ENCODE data around the gene TMPRSS3. TPM values are rescaled to one million over a fixed set of nuclear protein-coding genes. Genes with fewer than 3 reads are reported as not detected.

The TMPRSS3 gene
- total RNA-seq, 6 experiments from 2014 or later, result 0.22 to 0.97 (median 0.71) TPM

GRCh38 chr21:42387164-42387563 is 8.7 kb downstream of the TMPRSS3 start:
- Histone ChIP-seq H3K9me3 (no peaks in the 10 kb centered on the region), H3K4me1 (peaks cover 0 to 14% (median 2%) of the 10 kb centered on the region in 4 donors), H3K27me3 (no peaks in the 10 kb centered on the region), H3K4me3 (no peak overlapping the region), H3K36me3 (no peaks in the 10 kb centered on the region), H3K27ac (no peak overlapping the region)
- DNase-seq, result no peak
- WGBS (ENCODE audit: insufficient coverage, low coverage, low lambda C conversion rate, missing lambda C conversion rate), result 56% methylated on average over 3 of the region's 3 CpGs
- intact Hi-C loops (cut with DNase I), result no loop called here
- ATAC-seq, result no peak
- TF ChIP-seq CTCF (IDR thresholded peaks at IDR 0.05) (no peak), POLR2A (IDR thresholded peaks at IDR 0.05) (no peak)

- WGBS (ENCODE audit: insufficient coverage, low coverage, low lambda C conversion rate, missing lambda C conversion rate), result 50% methylated on average over 9 of the region's 11 CpGs
- peak; percentile 51 to 76 (median 73) for ATAC-seq
- intact Hi-C loops (cut with DNase I), result no loop called here
- Histone ChIP-seq H3K9me3 (no peaks in the 10 kb centered on the region), H3K27me3 (no peaks in the 10 kb centered on the region), H3K27ac (peak overlapping the region in 2 of 3 donors; percentile 8 to 59), H3K36me3 (no peaks in the 10 kb centered on the region), H3K4me1 (peaks cover 0 to 14% (median 2%) of the 10 kb centered on the region in 4 donors), H3K4me3 (no peak overlapping the region)
- peak; percentile 73 to 76 (median 75) for DNase-seq
- TF ChIP-seq POLR2A (IDR thresholded peaks at IDR 0.05) (no peak), CTCF (IDR thresholded peaks at IDR 0.05) (no peak)
These were observed 9.7 kb downstream of the TMPRSS3 start for GRCh38 chr21:42386034-42386591.

- H3K4me1 ChIP-seq, result peaks cover 0 to 14% (median 2%) of the 10 kb centered on the region in 4 donors
- ATAC-seq, result peak in 2 of 4 donors; percentile 17 to 40
- DNase-seq, result peak in 1 of 3 donors; percentile 24
These were observed 10.2 kb downstream of the TMPRSS3 start for GRCh38 chr21:42385619-42386018.

GRCh38 chr21:42384989-42385388 is 10.9 kb downstream of the TMPRSS3 start:
- WGBS (ENCODE audit: insufficient coverage, low coverage, low lambda C conversion rate, missing lambda C conversion rate), result 92% methylated on average over 2 of the region's 2 CpGs
- Histone ChIP-seq H3K36me3 (no peaks in the 10 kb centered on the region), H3K9me3 (no peaks in the 10 kb centered on the region), H3K27me3 (no peaks in the 10 kb centered on the region), H3K4me1 (peaks cover 0 to 14% (median 2%) of the 10 kb centered on the region in 4 donors), H3K4me3 (no peak overlapping the region), H3K27ac (no peak overlapping the region)
- no peak for ATAC-seq
- peak in 1 of 3 donors; percentile 2 for DNase-seq
- intact Hi-C loops (cut with DNase I), result no loop called here
- TF ChIP-seq POLR2A (IDR thresholded peaks at IDR 0.05) (no peak), CTCF (IDR thresholded peaks at IDR 0.05) (no peak)

More at GRCh38 chr21:42385619-42386018, 10.2 kb downstream of the TMPRSS3 start:
- peak overlapping the region in 2 of 3 donors; percentile 8 to 59 for H3K27ac ChIP-seq
- 92% methylated on average over 2 of the region's 5 CpGs for WGBS (ENCODE audit: insufficient coverage, low coverage, low lambda C conversion rate, missing lambda C conversion rate)
- H3K9me3 ChIP-seq, result no peaks in the 10 kb centered on the region
- no peaks in the 10 kb centered on the region for H3K27me3 ChIP-seq
- no peaks in the 10 kb centered on the region for H3K36me3 ChIP-seq
- intact Hi-C loops (cut with DNase I), result no loop called here
- H3K4me3 ChIP-seq, result no peak overlapping the region
- TF ChIP-seq CTCF (IDR thresholded peaks at IDR 0.05) (no peak), POLR2A (IDR thresholded peaks at IDR 0.05) (no peak)
